K562 (cell line): ENCODE measurements around the gene ZSCAN22. TPM values are rescaled to one million over a fixed set of nuclear protein-coding genes. Genes with fewer than 3 reads are reported as not detected.

Source experiments
- ARID4B ChIP-seq: sonication (generic); formaldehyde crosslinking; IDR thresholded peaks from 2 replicates; pipeline ENCODE4 v1.8.0; 2022; ENCODE audit warnings: mild to moderate bottlenecking, missing genetic modification reagents
- ATF1 ChIP-seq, 2 experiments: fragments of 450-650 bp in 1 of 2; IDR thresholded peaks; 2 replicates each; pipeline ENCODE4 v1.6.1; 2016; ENCODE audit warnings: missing compliant biosample characterization in 1 of 2, missing genetic modification characterization in 1 of 2
- BRD9 ChIP-seq: fragments of 450-650 bp; IDR thresholded peaks from 2 replicates; pipeline ENCODE4 v1.6.1; 2018; ENCODE audit warnings: low read depth; ENCODE audit not compliant: partially characterized antibody
- DMBX1 ChIP-seq: fragments of 250-450 bp; sonication (Bioruptor Pico); IDR thresholded peaks from 2 replicates; pipeline ENCODE4 v1.8.0; 2022; ENCODE audit warnings: inconsistent platforms, mild to moderate bottlenecking, moderate library complexity, borderline replicate concordance
- GATA2 ChIP-seq: sonication (generic); formaldehyde crosslinking; IDR thresholded peaks from 2 replicates; pipeline ENCODE4 v1.4.0; 2020; ENCODE audit warnings: mild to moderate bottlenecking, missing genetic modification reagents
- HINFP ChIP-seq: fragments of 450-650 bp; conservative IDR thresholded peaks from 2 replicates; pipeline ENCODE4 v1.6.1; 2016; ENCODE audit warnings: missing genetic modification characterization, low read depth, mild to moderate bottlenecking, control low read depth, missing compliant biosample characterization
- HNRNPK ChIP-seq: fragments of 200-400 bp; formaldehyde crosslinking; IDR thresholded peaks from one replicate; pipeline ENCODE4 v1.6.1; 2018; ENCODE audit warnings: mild to moderate bottlenecking, low read depth, low read length; ENCODE audit not compliant: poor library complexity, severe bottlenecking
- KLF1 ChIP-seq: fragments of 450-650 bp; IDR thresholded peaks from 2 replicates; pipeline ENCODE4 v1.6.1; 2016; ENCODE audit warnings: missing genetic modification characterization, missing compliant biosample characterization
- NR2F6 ChIP-seq: fragments of 450-650 bp; formaldehyde crosslinking; IDR thresholded peaks from 2 replicates; pipeline ENCODE4 v1.4.0; 2020; ENCODE audit warnings: mild to moderate bottlenecking
- OTX1 ChIP-seq: fragments of 450-650 bp; formaldehyde crosslinking; IDR thresholded peaks from 2 replicates; pipeline ENCODE4 v1.4.0; 2022; ENCODE audit warnings: mild to moderate bottlenecking
- PHF20 ChIP-seq: fragments of 450-650 bp; IDR thresholded peaks from 2 replicates; pipeline ENCODE4 v1.6.1; 2018; ENCODE audit not compliant: partially characterized antibody
- PRMT5 ChIP-seq: sonication (generic); formaldehyde crosslinking; IDR thresholded peaks from 2 replicates; pipeline ENCODE4 v1.5.0; 2020; ENCODE audit warnings: missing genetic modification reagents
- RHOXF2B ChIP-seq: fragments of 250-450 bp; sonication (Bioruptor Pico); conservative IDR thresholded peaks from 2 replicates; pipeline ENCODE4 v1.5.1; 2021
- SMARCB1 ChIP-seq: IDR thresholded peaks from 2 replicates; pipeline ENCODE4 v1.6.1; 2011; ENCODE audit warnings: improper control_type of control experiment, low read depth; ENCODE audit not compliant: insufficient read length
- TCF7L2 ChIP-seq: fragments of 150-350 bp; IDR thresholded peaks from 2 replicates; pipeline ENCODE4 v1.6.1; 2016; ENCODE audit warnings: low read depth, mild to moderate bottlenecking, low read length, moderate library complexity
- XRCC4 ChIP-seq: IDR thresholded peaks from one replicate; pipeline ENCODE4 v1.6.1; 2011; ENCODE audit not compliant: insufficient read depth, insufficient read length; ENCODE audit errors: extremely low read depth
- XRCC5 ChIP-seq: fragments of 200-400 bp; formaldehyde crosslinking; IDR thresholded peaks from 2 replicates; pipeline ENCODE4 v1.6.1; 2017; ENCODE audit warnings: low read depth, mild to moderate bottlenecking, low read length
- ZNF124 ChIP-seq: sonication (generic); formaldehyde crosslinking; IDR thresholded peaks from 2 replicates; pipeline ENCODE4 v1.8.1; 2022; ENCODE audit warnings: missing genetic modification reagents
- ZNF134 ChIP-seq: fragments of 250-450 bp; sonication (Bioruptor Pico); conservative IDR thresholded peaks from 2 replicates; pipeline ENCODE4 v1.4.0; 2020
- ZNF507 ChIP-seq: conservative IDR thresholded peaks from 2 replicates; pipeline ENCODE4 v1.6.1; 2017; ENCODE audit warnings: missing genetic modification characterization, missing compliant biosample characterization
- ZNF717 ChIP-seq: fragments of 250-450 bp; sonication (Bioruptor Pico); IDR thresholded peaks from 2 replicates; pipeline ENCODE4 v1.5.0; 2021
- ZSCAN29 ChIP-seq: fragments of 450-650 bp; IDR thresholded peaks from 2 replicates; pipeline ENCODE4 v1.6.1; 2017
- polyA plus RNA-seq, 8 experiments: library from polyadenylated mRNA; depleted of rRNA in 4 of 8; stranded (reverse) in 5 of 8; unstranded in 3 of 8; fragments of >200 nt; fragmentation: Nextera tagmentation in 2 of 8; fragmentation: Illumina TruSeq in 1 of 8; extraction: Ambion mirVana in 2 of 8; extraction: Trizol in 1 of 8; gene quantifications; 2 replicates each; pipeline versions ENCODE4 v1.2.1 to v1.2.3, GENCODE V29; 2011 to 2014; ENCODE audit warnings: inconsistent platforms in 1 of 8, missing spikeins in 1 of 8
- total RNA-seq, 7 experiments: library from RNA; depleted of rRNA in 6 of 7; stranded (reverse); fragments of >200 nt in 6 of 7; fragmentation: Illumina TruSeq in 2 of 7; extraction: Trizol in 2 of 7; gene quantifications; 2 replicates each; pipeline versions ENCODE4 v1.2.1 to v1.2.3, GENCODE V29; 2011 to 2021; ENCODE audit warnings: low replicate concordance in 1 of 7
- TF ChIP-seq, protein P1 (sequence below): fragments of 250-450 bp; sonication (Bioruptor Pico); IDR thresholded peaks from 2 replicates; pipeline ENCODE4 v1.4.0; 2020; ENCODE audit warnings: borderline replicate concordance

Gene ZSCAN22
- total and polyA plus RNA-seq, 9 of the 15 experiments (the other 6 are each of a cell fraction or from before 2014, with no cell fraction given): 0.98 to 5.3 (median 3.0) TPM

- TF ChIP-seq XRCC5: 0 out of 2 replicates have a peak, but pooled peaks have one; percentile 17
- no peak for TF ChIP-seq DMBX1
- TF ChIP-seq BRD9: peak; percentile 88
- TF ChIP-seq ATF1 (CRISPR knock-in tag; IDR thresholded peaks at IDR 0.05): 0 out of 2 replicates have a peak, but pooled peaks have one; percentile 22
- peak; percentile 85 for TF ChIP-seq ATF1 (tag; IDR thresholded peaks at IDR 0.05)
- TF ChIP-seq ZNF124 (CRISPR knock-in tag): no peak
- no peak for TF ChIP-seq HNRNPK
- TF ChIP-seq ZSCAN29: no peak
- TF ChIP-seq XRCC4: no peak
- no peak; the same call in 1 of the 2 replicates for TF ChIP-seq OTX1 (CRISPR knock-in tag)
- TF ChIP-seq ZNF507: no peak
- no peak for TF ChIP-seq HINFP
- TF ChIP-seq ZNF717 (CRISPR knock-in tag): no peak
- TF ChIP-seq KLF1 (tag): no peak; the same call in 1 of the 2 replicates
- TF ChIP-seq NR2F6 (CRISPR knock-in tag): no peak
- TF ChIP-seq, protein P1, sequence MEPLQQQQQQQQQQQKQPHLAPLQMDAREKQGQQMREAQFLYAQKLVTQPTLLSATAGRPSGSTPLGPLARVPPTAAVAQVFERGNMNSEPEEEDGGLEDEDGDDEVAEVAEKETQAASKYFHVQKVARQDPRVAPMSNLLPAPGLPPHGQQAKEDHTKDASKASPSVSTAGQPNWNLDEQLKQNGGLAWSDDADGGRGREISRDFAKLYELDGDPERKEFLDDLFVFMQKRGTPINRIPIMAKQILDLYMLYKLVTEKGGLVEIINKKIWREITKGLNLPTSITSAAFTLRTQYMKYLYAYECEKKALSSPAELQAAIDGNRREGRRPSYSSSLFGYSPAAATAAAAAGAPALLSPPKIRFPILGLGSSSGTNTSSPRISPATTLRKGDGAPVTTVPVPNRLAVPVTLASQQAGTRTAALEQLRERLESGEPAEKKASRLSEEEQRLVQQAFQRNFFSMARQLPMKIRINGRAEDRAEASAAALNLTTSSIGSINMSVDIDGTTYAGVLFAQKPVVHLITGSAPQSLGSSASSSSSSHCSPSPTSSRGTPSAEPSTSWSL (CRISPR knock-in tag): no peak
- TF ChIP-seq TCF7L2: no peak
- no peak for TF ChIP-seq RHOXF2B
- TF ChIP-seq PRMT5 (CRISPR knock-in tag): no peak
- peak; percentile 94 for TF ChIP-seq PHF20
- TF ChIP-seq ARID4B (CRISPR knock-in tag): peak; percentile 100
- no peak for TF ChIP-seq GATA2 (CRISPR knock-in tag)
- TF ChIP-seq SMARCB1: no peak
- TF ChIP-seq ZNF134 (CRISPR knock-in tag): no peak
These were observed 35.6 kb downstream of the ZSCAN22 start, which contains the start of gene ZNF497 (continued) for GRCh38 chr19:58362272-58362994.
